ENCODE measurements around the gene TSPAN18.

Gene TSPAN18

DNA sequence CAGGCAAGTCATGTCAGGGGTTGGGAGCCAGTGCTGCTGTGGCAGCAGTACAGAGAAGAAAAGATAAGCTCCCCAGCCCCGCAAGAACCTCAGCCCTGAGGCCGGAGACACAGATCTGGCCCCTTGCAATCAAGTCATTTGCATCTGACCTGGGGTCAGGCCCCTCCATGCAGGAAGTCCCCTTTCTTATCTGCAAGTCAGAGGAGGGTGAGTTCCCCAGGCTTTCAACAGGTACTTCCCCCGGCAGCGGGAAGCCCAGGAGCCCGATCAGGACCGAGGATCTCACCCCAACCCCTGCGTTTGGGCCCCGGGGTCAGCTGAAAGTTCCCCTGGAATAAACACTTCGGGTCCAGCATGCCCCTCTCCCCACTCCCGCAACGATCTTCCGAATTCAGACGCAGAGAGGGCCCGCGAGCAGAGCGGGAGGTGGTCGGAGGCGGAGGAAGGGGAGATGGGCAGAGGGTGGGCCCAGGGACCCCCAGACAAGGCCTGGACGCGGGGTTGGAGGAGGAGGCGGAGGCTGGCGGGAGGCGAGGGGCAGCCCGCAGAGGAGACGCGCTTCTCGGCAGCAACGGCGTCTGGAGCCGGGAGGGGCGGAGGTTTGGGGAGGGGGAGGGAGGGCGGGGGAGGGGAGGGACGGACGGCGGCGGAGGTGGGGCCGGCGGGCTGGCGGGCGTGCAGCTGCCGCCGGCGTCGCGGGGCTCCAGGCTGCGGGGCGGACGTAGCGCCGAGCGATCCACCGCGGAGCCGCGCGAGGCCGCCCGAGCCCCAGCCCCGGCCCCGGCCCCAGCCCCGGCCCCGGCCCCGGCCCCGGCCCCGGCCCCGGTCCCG, at the start of gene TSPAN18:
TSS of gene TSPAN18 (plus strand) at position 680 of the 831 bp plus-strand sequence. CDS start 179,455 bp downstream, outside the sequence.
- no peak for DNase-seq (ENCODE audit: low read depth, low spot score)

GRCh38 chr11:44680982-44681597, 45.7 kb upstream of the TSPAN18 start:
- peak; percentile 56 for DNase-seq (ENCODE audit: low read depth, low spot score)

DNA sequence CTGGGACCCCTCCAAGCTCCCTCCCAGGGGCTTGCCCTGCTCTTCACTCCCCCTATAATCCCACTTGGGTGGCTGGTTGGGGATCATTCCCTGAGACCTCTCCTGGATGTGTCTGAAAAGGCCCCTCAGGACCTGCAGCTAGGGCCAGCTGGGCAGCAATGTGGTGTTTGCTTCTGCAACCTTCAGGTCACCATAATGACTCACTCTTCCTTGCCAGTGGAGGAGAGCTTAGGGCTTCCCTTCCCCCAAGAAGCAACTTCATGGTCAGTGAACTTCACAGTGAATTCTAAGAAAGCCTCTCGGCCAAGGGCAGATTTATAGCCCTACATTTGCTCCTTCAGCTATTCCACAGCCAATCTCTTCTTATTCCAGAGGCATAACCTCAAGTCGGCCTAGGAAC, 45.1 kb upstream of the TSPAN18 start:
- no peak for DNase-seq (ENCODE audit: low read depth, low spot score)

DNA sequence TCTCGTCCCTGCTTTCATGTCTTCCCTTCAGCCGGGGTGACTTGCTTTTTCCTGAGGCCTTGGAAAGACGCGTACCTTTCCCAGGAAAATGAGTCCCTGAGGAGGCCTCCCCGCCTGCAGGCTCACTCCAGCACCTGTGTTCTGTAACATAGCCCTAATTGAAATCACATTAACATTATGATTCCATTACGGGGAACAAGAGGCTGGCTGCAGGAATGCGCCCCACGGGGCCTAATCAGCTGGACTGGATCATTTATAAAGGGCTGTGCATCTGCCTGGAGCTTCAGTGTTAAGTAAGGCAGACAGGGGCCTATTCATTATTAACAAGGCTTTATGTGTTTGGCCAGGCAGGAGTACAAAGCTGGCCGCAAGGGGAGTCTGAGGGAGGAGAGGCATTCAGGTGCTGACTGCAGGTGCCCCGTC, 41.9 kb upstream of the TSPAN18 start:
- no peak for DNase-seq (ENCODE audit: low read depth, low spot score)

DNA sequence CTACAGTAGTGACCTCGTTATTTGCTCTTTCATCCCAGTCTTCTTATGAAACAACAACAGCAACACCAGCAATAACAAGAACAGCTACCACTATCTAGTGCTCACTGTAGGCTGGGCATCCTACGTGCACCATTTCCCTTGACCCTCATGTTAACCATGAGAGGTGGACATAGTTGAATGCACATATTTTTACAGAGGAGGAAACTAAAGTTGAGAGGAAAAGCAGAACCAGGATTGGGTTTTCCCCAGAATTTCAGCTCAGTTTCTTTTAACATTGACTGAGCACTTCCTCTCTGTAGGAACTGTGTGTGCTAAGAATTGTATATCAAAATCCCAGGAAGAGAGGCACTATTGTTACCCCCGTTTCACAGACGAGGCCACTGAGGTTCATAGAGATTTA, 39.4 kb upstream of the TSPAN18 start:
- no peak for DNase-seq (ENCODE audit: low read depth, low spot score)

GRCh38 chr11:44689265-44689664, 37.5 kb upstream of the TSPAN18 start:
- DNase-seq (ENCODE audit: low read depth, low spot score) = no peak

DNA sequence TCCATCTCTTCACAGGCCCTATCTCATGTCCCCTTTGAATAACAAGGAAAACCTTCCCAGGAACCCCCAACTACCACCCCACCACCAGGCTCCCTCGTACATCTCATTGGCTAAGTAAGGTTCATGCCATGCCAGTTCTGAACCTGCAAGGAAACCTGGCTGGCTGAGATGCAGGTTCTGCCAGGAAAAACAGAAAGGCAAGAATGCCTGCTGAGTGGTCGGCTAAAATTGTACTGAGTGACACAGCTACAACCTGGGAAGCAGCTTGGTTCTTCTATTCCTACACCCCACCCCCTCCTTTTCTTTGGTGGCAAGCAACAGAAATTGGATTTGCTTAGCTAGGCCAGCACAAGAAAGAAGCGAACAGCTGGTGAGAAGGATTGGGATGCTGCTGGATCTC, 36.1 kb upstream of the TSPAN18 start:
- no peak for DNase-seq (ENCODE audit: low read depth, low spot score)

- DNase-seq (ENCODE audit: low read depth, low spot score) = no peak
Observed at GRCh38 chr11:44692460-44692859, 34.3 kb upstream of the TSPAN18 start.

GRCh38 chr11:44693654-44694119, 33.1 kb upstream of the TSPAN18 start:
- DNase-seq (ENCODE audit: low read depth, low spot score) = no peak

DNA sequence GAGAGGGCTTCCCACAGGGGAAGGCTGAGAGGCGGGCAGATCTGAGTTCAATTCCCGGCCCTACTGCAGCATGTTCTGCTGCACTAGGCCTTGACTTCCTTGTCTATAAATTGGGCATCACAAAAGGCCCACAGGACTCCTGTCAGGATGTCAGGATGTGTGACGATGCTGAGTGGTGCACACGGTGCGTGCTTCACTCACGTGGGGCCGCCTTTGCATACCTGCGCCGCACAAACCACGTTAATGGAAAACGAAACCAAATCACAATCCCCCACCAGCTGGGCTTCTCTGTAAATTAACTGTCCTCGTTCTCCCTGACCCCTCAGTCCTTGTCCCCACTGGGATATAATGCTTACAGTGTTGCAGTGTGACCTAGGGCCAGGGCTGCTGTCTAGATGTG, 32.3 kb upstream of the TSPAN18 start:
- no peak for DNase-seq (ENCODE audit: low read depth, low spot score)

GRCh38 chr11:44695169-44695833, 31.5 kb upstream of the TSPAN18 start:
- no peak for DNase-seq (ENCODE audit: low read depth, low spot score)

DNA sequence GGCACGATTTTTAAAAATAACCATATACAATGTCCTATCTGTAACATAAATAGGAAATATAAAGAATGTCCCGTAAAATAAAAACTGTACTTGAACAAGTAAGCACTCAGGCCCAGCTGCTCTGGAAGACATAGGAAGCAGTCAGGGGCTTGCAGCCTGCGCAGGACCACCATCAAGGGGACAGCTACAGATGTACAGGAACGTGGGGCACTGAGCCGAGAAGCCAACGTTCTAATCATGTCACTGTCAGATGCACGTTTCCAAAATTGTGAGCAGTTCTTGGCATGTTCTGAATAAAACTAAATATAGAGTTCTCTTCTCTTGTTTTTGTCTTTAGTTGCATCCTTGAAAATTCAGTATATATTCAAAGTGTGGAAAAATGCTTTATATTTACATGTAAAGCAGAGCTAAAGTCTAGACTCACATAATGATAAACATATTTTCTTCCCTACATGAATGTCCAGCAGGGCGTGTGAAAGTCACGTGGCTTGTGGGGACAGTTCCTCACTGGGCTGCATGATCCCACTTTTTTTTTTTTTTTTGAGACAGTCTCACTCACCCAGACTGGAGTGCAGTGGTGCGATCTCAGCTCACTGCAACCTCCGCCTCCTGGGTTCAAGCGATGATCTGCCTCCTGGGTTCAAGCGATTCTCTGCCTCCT, 28.4 kb upstream of the TSPAN18 start:
- DNase-seq (ENCODE audit: low read depth, low spot score) = no peak

- no peak for DNase-seq (ENCODE audit: low read depth, low spot score)
Observed at GRCh38 chr11:44699497-44700408, 27.0 kb upstream of the TSPAN18 start.

DNA sequence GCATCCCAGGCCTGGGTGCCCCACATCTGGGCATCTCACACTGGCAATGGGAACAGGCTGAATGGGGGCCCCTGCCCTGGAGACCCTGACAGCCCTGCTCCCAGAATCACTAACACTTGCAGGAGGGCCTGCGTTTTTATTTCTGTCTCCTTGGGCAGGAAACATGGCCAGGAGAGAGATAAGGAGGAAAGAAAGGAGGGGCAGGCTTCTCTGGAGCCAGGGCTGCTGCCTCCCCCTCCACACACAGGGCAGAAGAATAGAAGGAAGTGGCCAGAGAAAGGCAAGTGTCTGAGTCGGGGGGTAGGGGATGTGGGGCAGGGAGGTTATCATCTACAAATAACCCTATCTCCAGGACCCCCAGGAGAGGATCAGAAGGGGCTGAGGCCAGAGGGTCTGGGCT, 25.5 kb upstream of the TSPAN18 start:
- no peak for DNase-seq (ENCODE audit: low read depth, low spot score)

GRCh38 chr11:44702889-44703288, 23.9 kb upstream of the TSPAN18 start:
- no peak for DNase-seq (ENCODE audit: low read depth, low spot score)

DNA sequence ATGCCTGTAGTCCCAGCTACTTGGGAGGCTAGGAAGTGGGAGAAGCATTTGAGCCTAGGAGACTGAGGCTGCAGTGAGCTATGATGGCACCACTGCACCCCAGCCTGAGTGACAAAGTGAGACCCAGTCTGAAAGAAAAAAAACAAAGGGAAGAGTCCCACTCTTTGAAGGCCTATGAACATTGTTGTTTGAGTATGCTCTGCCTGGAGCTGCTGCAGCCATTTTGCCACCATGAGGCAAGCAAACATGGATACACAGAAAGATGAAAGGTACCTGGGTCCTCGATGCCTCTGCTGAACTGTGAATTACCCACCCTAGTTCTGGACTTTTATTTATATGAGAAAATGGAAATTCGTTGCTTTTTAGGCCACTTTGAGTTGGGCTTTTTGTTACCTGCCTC, 19.7 kb upstream of the TSPAN18 start:
- no peak for DNase-seq (ENCODE audit: low read depth, low spot score)

- no peak for DNase-seq (ENCODE audit: low read depth, low spot score)
Observed at GRCh38 chr11:44708009-44708408, 18.8 kb upstream of the TSPAN18 start.

- DNase-seq (ENCODE audit: low read depth, low spot score) = no peak
Observed at GRCh38 chr11:44708523-44709280, 18.1 kb upstream of the TSPAN18 start.

GRCh38 chr11:44709281-44709562, 17.5 kb upstream of the TSPAN18 start:
- no peak for DNase-seq (ENCODE audit: low read depth, low spot score)

DNA sequence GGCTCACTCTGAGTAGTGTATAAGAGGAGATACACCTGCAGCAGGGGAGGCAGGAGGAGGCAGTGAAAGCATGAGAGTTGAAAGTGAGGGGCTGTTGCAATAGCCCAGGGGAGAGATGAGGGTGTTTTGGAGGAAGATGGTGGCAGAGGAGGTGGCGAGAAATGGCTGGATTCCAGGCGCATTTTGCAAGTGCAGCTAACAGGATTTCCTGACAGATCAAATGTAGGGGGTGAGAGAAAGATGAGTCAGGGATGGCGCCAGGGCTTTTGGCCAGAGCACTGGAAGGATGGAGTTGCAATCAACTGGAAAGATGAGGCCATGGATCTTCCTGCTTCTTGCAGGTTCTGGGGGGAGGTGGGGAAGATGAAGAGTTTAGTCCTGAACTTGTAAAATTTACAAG, 16.8 kb upstream of the TSPAN18 start:
- no peak for DNase-seq (ENCODE audit: low read depth, low spot score)
